DMS153 (cell line): ENCODE measurements around the gene ARMH3.

Experiments
- DNase-seq: peaks from one replicate; lab custom pipeline; 2025; lab: John Stamatoyannopoulos, UW

ARMH3 gene

DNA sequence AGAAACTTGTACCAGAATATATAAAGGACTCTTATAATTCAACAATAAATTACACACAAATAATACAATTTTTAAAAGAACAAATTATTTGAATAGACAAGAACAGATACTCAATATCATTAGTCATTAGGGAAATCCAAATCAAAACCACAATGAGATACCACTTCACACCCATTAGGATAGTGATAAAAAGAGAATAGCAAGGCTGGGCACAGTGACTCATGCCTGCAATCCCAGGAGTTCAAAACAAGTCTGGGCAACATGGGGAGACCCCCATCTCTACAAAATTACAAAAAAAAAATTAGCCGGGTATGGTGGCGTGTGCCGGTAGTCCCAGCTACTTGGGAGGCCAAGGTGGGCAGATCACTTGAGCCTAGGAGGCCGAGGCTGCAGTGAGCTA, 160.2 kb downstream of the ARMH3 start:
- DNase-seq, result no peak

- DNase-seq, result no peak
These were observed 161.2 kb downstream of the ARMH3 start for GRCh38 chr10:101894742-101895141.

DNA sequence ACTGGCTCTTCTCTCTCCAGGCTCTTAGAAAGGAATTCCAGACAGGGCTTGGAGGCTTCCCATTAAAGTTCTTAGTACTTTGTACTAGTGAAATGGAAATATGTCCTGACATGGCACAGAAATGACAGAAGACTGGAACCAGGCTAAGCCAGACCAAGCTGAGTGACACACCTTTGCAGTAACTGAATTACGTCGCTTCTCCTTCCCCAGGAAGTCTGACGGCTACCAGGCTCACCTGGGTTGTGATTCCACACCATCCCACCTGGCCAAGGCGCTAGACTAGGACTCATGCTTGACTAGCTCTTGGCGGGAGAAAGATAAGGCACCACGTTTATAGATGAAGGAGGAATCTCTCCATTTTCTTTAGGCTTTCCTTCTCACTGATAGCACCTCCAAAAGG, 161.7 kb downstream of the ARMH3 start:
- no peak for DNase-seq

DNA sequence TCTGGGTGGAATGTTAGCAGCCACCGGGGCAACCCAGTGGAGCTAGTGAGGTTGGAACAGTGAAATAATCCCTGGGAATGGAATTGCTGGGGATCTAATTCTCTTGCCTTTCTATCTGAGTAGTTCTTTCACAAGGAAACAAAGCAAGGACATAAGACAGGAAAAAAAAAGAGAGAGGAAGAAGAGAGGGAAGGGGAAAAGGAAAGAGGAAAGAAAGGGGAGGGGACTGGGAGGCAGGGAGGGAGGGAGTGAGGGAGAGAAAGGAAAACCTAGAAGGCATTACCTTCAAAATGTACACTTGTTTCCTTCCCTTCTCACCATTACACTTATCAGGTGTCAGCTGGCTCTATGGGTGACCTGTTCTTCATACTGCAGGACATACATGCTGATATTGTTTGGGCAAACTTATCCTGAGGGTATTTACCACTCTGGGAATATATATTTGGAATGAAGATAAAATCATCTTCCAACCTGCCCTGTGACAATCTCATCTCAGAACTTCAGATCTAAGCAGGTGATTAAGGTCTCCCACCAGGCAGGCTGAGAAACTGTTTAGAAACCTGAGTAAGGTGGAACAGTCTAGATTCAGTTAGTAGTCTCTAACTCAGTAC, 162.4 kb downstream of the ARMH3 start:
- no peak for DNase-seq

GRCh38 chr10:101892782-101893391, 163.1 kb downstream of the ARMH3 start:
- DNase-seq, result no peak

DNA sequence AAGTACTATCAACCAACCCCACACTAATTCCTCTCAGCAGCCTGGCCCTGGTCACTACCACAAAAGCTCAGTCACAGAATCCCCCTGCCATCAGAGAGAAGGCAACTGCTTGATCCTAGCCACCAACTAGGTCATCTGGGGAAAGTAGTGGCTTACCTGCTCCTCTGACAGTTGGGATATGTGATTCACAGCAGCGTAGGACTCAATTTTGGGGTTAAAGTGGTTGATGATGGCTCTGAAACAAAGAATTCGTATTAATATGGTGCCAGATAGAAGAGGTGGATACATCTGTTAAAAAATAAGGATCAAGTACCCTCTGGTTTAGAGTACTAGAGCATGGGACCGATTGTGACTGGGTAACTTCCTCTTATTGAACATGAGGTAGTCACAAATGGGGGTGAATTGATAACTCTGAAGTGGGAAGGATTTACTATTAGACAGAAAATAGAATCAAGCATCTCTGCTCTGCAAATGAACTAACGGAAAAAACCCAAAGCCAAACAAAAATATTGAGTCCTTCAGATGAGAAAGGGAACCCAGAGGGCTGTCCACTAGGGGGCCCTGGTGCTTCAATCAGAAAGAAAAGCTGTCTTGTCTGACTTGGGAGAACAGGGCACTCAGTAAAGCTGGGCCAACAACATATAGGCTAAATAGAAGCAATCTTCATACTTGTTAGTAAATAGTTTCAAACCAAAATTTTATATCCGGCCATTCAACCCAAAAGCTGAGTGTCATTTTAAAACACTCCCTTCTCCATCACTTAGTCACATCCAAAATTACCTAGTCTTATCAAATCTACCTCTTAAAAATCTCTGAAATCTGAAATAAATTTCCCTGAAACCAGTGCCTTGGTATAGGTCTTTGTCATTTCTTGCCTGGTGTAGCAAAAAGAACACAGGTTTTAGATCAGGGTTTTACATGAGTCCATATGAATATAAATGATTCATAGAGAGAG, 166.4 kb downstream of the ARMH3 start:
- DNase-seq, result peak; percentile 41

- no peak for DNase-seq
These were observed 167.6 kb downstream of the ARMH3 start for GRCh38 chr10:101888251-101888949.

DNA sequence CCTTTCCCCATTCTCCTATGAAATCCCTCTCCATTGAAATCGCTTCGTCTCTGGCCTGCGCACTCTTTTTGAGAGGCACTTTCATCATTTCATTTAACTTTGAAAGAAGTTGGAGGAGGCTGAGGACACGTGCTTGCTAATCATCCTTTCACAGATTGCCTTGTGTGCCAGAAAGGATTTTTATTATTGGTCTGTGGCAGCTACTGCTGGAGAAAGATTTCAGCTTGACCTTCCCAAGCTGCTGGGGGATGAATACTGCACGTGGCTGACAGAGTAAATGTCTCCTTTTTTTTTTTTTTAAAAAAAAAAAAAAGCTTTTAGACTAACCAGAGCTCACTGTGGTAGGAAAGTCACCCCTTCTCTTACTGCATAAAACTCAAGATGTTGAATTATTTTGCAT, 168.2 kb downstream of the ARMH3 start:
- DNase-seq, result no peak

DNA sequence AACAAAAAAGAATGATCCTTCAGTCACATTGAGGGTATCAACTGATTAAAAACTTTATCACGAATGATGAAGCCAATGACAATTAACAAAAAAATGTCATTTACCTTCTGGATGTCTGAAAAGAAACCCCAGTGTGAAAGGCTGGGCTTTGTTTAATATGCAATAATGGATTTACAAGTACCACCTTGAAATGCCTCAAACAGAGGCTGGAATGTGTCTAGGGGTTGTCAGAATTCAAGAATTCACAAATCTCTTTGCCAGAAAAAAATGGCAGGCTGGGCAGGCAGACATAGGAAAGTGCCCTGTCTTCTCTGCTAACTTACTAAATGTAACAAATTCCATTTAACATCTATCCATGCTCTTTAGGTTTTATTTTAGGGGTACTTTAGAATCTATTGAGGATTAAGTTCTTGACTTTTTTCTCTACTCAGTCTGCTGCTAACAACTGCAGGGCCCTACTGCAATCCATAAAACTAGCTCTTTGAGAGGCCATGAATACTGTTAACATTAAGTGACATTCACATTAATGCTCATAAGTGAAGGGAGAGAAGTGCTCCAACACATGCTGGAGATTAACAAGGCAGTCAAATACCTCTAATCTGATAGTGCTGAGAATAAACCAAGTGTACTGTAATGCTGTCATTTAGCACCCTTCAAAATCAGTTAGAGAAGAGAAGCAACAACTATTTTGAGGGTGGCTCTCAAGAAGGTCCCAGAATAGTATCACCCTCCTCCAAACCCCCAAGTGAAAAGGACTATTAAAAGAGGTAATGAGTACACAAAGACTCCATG, 169.3 kb downstream of the ARMH3 start:
- no peak for DNase-seq

GRCh38 chr10:101881036-101881774, 174.8 kb downstream of the ARMH3 start:
- DNase-seq, result no peak

DNA sequence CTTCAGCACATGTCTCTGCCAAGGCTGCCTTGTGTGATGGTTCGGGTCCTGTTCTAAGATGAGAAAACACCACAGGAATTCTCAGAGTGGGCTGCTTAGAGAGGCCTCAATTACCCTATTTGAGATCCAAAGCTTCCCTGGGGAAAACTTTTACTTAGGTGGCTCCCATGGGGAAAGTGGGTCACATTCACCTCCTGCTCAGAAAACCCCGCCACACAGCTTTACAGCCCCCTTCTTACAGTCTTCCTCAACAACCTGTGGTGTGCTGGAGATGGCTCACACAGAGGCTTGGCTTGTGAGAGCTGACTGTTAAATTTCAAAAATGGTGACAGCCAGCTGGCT, 175.8 kb downstream of the ARMH3 start:
- no peak for DNase-seq

DNA sequence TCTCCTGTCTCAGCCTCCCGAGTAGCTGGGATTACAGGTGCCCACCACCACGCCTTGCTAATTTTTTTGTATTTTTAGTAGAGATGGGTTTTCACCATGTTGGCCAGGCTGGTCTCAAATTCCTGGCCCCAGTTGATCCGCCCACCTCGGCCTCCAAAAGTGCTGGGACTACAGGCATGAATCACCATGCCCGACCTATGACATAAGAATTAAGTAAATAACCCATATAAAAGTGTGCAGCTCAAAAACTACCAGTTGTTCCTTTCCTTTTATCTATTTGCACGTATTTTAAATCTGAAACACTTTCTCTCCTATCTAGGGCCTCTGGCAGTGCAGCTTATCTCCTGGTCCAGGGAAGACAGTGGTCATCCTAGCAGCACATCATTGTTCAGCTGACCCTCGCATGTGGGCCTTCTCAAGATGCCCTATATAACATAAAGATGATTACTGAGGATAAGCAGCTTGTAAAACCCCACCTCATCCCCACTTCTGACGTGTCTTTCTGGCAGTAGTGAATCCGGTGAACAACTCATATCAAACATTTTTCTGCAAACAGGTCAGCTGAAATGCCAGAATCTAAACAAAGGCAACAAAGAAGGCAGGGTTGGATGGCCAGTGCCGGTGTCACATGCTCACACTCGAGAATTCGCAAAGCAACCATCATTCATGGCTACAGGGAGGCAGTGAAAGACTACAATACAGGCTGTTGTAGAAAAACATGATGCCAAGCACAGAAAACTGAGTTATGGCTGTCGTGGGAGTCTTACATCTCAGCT, 176.3 kb downstream of the ARMH3 start:
- DNase-seq, result no peak

DNA sequence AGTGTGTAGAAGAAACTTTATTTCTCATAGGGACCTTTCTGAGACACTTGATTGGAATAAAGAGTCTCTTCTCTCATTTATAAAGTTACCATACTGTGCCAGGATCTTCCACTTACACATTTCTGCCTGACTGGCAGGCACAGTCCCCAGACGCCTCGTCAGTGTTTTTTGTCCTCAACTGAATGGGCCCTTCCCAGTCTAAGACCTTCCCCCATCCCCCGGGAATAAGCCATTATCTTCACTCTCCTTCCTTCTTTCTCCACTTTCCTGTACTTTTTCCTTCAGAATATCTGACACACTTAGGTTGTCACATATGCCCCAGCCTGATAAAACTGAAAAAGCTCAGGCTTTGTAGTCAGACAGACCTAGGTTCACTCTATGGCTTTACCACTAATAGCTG, 177.1 kb downstream of the ARMH3 start:
- DNase-seq, result no peak

- DNase-seq, result no peak
These were observed 180.8 kb downstream of the ARMH3 start for GRCh38 chr10:101875068-101875688.

DNA sequence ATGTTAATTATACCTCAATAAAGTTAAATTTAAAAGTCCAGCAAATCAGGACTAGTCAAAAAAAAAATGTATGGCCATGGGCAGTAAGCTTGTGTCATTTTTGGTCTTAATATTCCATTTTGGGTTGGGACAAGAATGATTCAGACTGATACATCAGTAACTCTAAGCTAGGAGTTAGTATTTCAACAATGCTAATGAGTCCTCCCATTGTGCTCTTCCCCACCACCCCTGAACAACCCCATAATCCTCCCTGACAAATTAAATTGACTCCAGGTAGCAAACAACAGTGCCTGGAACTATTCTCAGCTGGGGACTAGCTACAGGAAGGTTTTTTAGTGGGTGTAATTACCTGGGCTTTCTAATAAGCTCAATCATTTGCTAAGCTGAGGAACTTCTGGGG, 181.7 kb downstream of the ARMH3 start:
- no peak for DNase-seq

DNA sequence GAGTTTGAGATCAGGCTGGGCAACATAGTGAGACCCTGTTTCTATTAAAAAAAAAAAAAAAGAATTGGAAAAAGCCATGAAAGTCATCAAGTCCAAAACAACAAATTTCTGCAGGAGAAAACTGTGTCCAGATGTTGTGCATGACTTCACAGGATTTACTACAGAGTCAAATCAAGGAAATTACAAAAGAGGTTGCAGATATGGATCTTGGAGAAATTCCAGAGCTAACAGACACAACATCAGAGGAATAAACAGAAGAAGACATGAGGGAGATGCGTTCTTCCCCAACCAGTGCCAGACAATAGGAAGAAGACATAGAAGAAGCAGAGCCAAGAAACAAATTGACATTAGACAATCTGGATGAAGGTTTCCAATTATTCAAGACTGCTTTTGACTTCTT, 188.0 kb downstream of the ARMH3 start:
- no peak for DNase-seq

DNA sequence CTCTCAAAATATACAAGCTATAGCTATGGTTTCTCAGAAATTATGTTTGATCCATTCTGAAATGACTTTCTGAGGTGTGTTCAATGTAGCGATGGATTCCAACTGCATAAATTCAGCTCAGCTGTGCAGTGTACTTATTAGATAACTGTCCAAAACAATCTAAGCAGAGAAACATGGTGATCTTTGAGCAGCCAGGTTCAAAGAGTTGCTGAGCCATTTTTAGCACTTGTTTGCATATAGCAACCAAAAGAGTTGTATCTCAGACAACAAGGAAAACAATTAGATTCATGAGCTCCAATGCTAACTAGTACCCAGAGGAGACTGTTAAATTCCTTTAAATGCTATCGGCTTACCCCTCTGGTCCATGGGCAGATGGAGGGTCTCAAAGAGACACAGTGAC, 196.4 kb downstream of the ARMH3 start:
- DNase-seq, result no peak

- DNase-seq, result no peak
These were observed 197.1 kb downstream of the ARMH3 start for GRCh38 chr10:101858723-101859500.
